NCI-H1092 treated with DMSO at 0.1 percent for 48 hours (cell line): Measurements from ENCODE around the gene CD99.
"Not testable (repeated sequence)": the region's sequence is repeated elsewhere in the genome, so short reads cannot be mapped to it uniquely, and the experiment has no call there.

Experiments
- DNase-seq: peaks from one replicate; lab custom pipeline; 2025; lab: John Stamatoyannopoulos, UW

CD99 gene

GRCh38 chrX:2690856-2691542 is at the start of gene CD99:
CD99 (plus strand) TSS chrX:2691295; CDS start chrX:2691361, 66 bp downstream.
- no peak for DNase-seq

- no peak for DNase-seq
Measured at GRCh38 chrX:2642146-2642545, 48.9 kb upstream of the CD99 start.

- no peak for DNase-seq
Measured at GRCh38 chrX:2642791-2643190, 48.3 kb upstream of the CD99 start.

GRCh38 chrX:2643880-2644279 is 47.2 kb upstream of the CD99 start:
- DNase-seq = no peak

- DNase-seq = no peak
Measured at GRCh38 chrX:2645563-2645962, 45.5 kb upstream of the CD99 start.

GRCh38 chrX:2647627-2648026 is 43.5 kb upstream of the CD99 start:
- no peak for DNase-seq

GRCh38 chrX:2650037-2650436 is 41.1 kb upstream of the CD99 start:
- no peak for DNase-seq

GRCh38 chrX:2650865-2651264 is 40.2 kb upstream of the CD99 start:
- no peak for DNase-seq

GRCh38 chrX:2652106-2652505 is 39.0 kb upstream of the CD99 start:
- no peak for DNase-seq

- DNase-seq = no peak
Measured at GRCh38 chrX:2654436-2655340, 36.4 kb upstream of the CD99 start.

- no peak for DNase-seq
Measured at GRCh38 chrX:2656257-2656836, 34.7 kb upstream of the CD99 start.

GRCh38 chrX:2657532-2658113 is 33.5 kb upstream of the CD99 start:
- no peak for DNase-seq

GRCh38 chrX:2658585-2659292 is 32.4 kb upstream of the CD99 start:
- no peak for DNase-seq

- DNase-seq = no peak
Measured at GRCh38 chrX:2662586-2662985, 28.5 kb upstream of the CD99 start.

GRCh38 chrX:2664502-2664901 is 26.6 kb upstream of the CD99 start:
- no peak for DNase-seq

GRCh38 chrX:2665387-2666304 is 25.4 kb upstream of the CD99 start:
- DNase-seq = no peak

GRCh38 chrX:2666491-2666890 is 24.6 kb upstream of the CD99 start:
- no peak for DNase-seq

GRCh38 chrX:2670978-2671377 is 20.1 kb upstream of the CD99 start:
- no peak for DNase-seq

- no peak for DNase-seq
Measured at GRCh38 chrX:2672084-2672483, 19.0 kb upstream of the CD99 start.

GRCh38 chrX:2673611-2674010 is 17.5 kb upstream of the CD99 start:
- no peak for DNase-seq

- not testable (repeated sequence) for DNase-seq
Measured at GRCh38 chrX:2675657-2676200, 15.4 kb upstream of the CD99 start.
